Duodenal mucosa (tissue), 2 donors: Measurements from ENCODE around the gene LLGL2.

Experiments used
- H3K27ac ChIP-seq: one replicate; pipeline ENCODE4 v1.7.0; 2013; ENCODE audit warnings: low read depth, low read length
- H3K27me3 ChIP-seq, 2 donors: one replicate each; pipeline ENCODE4 v1.7.0; 2013; ENCODE audit warnings: low read length in 2 of 2, control low read depth in 1 of 2; ENCODE audit not compliant: insufficient read depth in 2 of 2, control insufficient read depth in 1 of 2
- H3K36me3 ChIP-seq, 2 donors: one replicate each; pipeline ENCODE4 v1.7.0; 2013; ENCODE audit warnings: low read length in 2 of 2, control low read depth in 1 of 2; ENCODE audit not compliant: insufficient read depth in 2 of 2, control insufficient read depth in 1 of 2
- H3K4me1 ChIP-seq, 2 donors: one replicate each; pipeline ENCODE4 v1.7.0; 2013; ENCODE audit warnings: low read length in 2 of 2, control low read depth in 1 of 2; ENCODE audit not compliant: insufficient read depth in 2 of 2, control insufficient read depth in 1 of 2
- H3K4me3 ChIP-seq, 2 donors: one replicate each; pipeline ENCODE4 v1.7.0; 2013; ENCODE audit warnings: low read length in 2 of 2, low read depth in 1 of 2
- H3K9ac ChIP-seq, 2 donors: one replicate each; pipeline ENCODE4 v1.7.0; 2013; ENCODE audit warnings: low read length in 2 of 2, low read depth in 1 of 2
- H3K9me3 ChIP-seq, 2 donors: one replicate each; pipeline ENCODE4 v1.7.0; 2013; ENCODE audit warnings: low read length in 2 of 2, control low read depth in 1 of 2; ENCODE audit not compliant: control insufficient read depth in 1 of 2

The LLGL2 gene

DNA sequence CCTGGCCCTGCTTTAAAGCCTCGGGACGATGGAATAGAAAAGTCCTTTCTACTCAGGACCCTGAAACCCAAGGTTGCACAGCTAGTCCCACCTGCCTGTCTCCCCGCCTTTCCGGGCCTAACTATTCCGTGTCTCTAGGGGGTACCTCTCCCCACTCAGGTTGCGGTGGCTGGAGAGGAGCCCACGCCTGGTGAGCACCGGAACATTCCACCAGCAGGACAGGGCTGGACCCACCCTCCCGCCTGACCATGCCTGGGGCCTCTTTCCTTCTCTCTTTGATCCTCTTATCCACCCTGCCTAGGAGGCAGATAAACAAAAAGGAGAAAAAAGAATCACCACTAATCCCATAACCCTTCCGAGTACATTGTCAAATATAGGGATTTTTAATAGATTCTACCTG lies 10.9 kb downstream of the LLGL2 start:
- no peak overlapping the region for H3K4me3 ChIP-seq
- H3K9me3 ChIP-seq: no peaks in the 10 kb centered on the region
- peak overlapping the region in 1 of 2 donors; percentile 42 for H3K9ac ChIP-seq
- H3K27ac ChIP-seq: no peak overlapping the region
- H3K27me3 ChIP-seq: no peaks in the 10 kb centered on the region
- peaks cover 0 to 14% of the 10 kb centered on the region in 2 donors for H3K36me3 ChIP-seq
- peaks cover 56 to 57% of the 10 kb centered on the region in 2 donors for H3K4me1 ChIP-seq

- H3K4me3 ChIP-seq: no peak overlapping the region
- H3K27me3 ChIP-seq: no peaks in the 10 kb centered on the region
- no peak overlapping the region for H3K27ac ChIP-seq
- H3K36me3 ChIP-seq: peaks cover 0 to 18% of the 10 kb centered on the region in 2 donors
- no peaks in the 10 kb centered on the region for H3K9me3 ChIP-seq
- peaks cover 59 to 64% of the 10 kb centered on the region in 2 donors for H3K4me1 ChIP-seq
- no peak overlapping the region for H3K9ac ChIP-seq
Observed at GRCh38 chr17:75539967-75540729, 14.7 kb downstream of the LLGL2 start.

GRCh38 chr17:75540923-75541503 lies 15.5 kb downstream of the LLGL2 start:
- no peak overlapping the region for H3K4me3 ChIP-seq
- peak overlapping the region; percentile 37 for H3K27ac ChIP-seq
- peaks cover 55 to 57% of the 10 kb centered on the region in 2 donors for H3K4me1 ChIP-seq
- no peaks in the 10 kb centered on the region for H3K9me3 ChIP-seq
- H3K36me3 ChIP-seq: peaks cover under 1 to 23% of the 10 kb centered on the region in 2 donors
- H3K27me3 ChIP-seq: no peaks in the 10 kb centered on the region
- H3K9ac ChIP-seq: no peak overlapping the region

DNA sequence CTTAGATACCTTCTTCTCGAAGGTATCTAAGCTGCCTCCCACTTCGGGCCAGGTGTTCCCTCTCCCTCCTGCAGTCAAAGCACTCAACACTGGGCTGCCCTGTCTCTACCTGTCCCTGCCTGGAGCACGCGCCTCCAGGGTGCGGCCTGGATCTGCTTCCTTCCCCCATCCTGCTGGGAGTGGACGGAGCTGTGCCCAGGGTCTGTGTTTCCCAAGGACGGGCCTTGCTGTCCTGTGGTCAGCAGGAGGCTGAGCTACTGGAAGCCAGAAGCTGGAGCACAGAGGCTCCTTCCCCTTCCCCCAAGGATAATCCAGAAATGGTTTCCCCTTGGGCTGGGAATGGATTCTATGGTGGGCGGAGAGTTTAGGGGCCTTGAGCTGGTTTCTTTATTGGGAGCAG lies 16.7 kb downstream of the LLGL2 start:
- Histone ChIP-seq H3K27ac (peak overlapping the region; percentile 74), H3K4me3 (no peak overlapping the region), H3K4me1 (peaks cover 54 to 58% of the 10 kb centered on the region in 2 donors), H3K9ac (peak overlapping the region; percentile 45 to 51), H3K27me3 (no peaks in the 10 kb centered on the region), H3K9me3 (no peaks in the 10 kb centered on the region), H3K36me3 (peaks cover 7 to 32% of the 10 kb centered on the region in 2 donors)

DNA sequence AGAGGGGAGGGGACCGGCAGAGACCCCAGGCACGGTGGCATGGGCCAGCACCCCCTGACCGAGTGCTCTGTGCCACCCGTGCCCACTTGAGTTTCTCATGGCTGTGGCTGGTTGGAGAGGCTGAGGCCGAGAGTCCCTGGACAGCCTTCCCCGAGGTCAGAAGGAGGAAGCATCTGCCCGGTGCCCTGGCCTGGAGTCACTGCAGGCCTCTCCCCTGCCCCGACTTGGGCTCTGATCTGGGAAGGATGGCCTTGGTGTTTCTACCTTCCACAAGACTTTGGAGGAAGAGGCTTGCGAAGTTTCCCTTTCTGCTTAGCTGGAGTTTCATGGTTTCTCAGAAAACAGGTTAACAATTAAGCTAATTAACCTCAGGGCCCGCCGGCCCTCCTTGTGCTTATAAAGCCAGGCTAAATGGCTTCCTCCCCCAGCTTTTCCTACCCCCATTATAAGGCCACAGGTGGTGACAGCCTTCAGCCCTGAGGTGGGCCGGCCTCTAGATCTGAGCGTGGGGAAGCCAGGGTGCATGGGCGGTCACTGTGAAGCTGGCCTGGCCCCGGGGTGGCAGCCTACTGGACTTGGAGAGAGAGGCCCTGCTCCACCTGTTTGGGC lies 17.3 kb downstream of the LLGL2 start:
- H3K36me3 ChIP-seq: peaks cover 7 to 33% of the 10 kb centered on the region in 2 donors
- H3K4me3 ChIP-seq: no peak overlapping the region
- no peaks in the 10 kb centered on the region for H3K27me3 ChIP-seq
- H3K27ac ChIP-seq: peak overlapping the region; percentile 74
- no peaks in the 10 kb centered on the region for H3K9me3 ChIP-seq
- peaks cover 56 to 58% of the 10 kb centered on the region in 2 donors for H3K4me1 ChIP-seq
- peak overlapping the region; percentile 45 to 51 for H3K9ac ChIP-seq

- Histone ChIP-seq H3K9ac (no peak overlapping the region), H3K36me3 (peaks cover 7 to 33% of the 10 kb centered on the region in 2 donors), H3K27me3 (no peaks in the 10 kb centered on the region), H3K4me3 (no peak overlapping the region), H3K9me3 (no peaks in the 10 kb centered on the region), H3K27ac (no peak overlapping the region), H3K4me1 (peaks cover 57 to 65% of the 10 kb centered on the region in 2 donors)
Observed at GRCh38 chr17:75544250-75544649, 18.8 kb downstream of the LLGL2 start.

- H3K27ac ChIP-seq: no peak overlapping the region
- peaks cover 7 to 33% of the 10 kb centered on the region in 2 donors for H3K36me3 ChIP-seq
- no peaks in the 10 kb centered on the region for H3K27me3 ChIP-seq
- H3K9ac ChIP-seq: no peak overlapping the region
- peaks cover 55 to 57% of the 10 kb centered on the region in 2 donors for H3K4me1 ChIP-seq
- H3K4me3 ChIP-seq: no peak overlapping the region
- no peaks in the 10 kb centered on the region for H3K9me3 ChIP-seq
Observed at GRCh38 chr17:75546181-75546580, 20.7 kb downstream of the LLGL2 start.

GRCh38 chr17:75547091-75547490 lies 21.6 kb downstream of the LLGL2 start:
- Histone ChIP-seq H3K27me3 (no peaks in the 10 kb centered on the region), H3K9me3 (no peaks in the 10 kb centered on the region), H3K4me3 (no peak overlapping the region), H3K4me1 (peaks cover 48 to 49% of the 10 kb centered on the region in 2 donors), H3K36me3 (peaks cover 7 to 33% of the 10 kb centered on the region in 2 donors), H3K9ac (no peak overlapping the region), H3K27ac (peak overlapping the region; percentile 56)

DNA sequence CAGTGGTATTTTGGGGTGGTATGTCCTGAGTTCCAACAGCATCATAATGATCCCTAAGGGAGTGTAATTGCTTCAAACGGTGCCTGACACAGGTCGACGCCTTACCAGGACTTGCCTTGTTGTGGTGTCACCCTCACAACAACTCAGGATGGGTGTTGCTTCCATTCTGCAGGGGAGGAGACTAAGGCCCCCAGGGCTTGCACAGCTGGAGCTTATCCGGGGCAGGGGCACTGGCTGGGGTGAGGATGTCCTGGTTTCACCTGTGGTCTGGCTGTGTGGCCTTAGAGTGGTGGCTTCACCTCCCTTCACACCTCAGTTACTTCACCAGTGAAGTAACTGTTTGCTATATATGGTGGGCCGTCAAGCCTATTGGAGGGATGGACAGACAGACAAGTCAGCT lies 23.3 kb downstream of the LLGL2 start:
- Histone ChIP-seq H3K4me1 (peaks cover 32 to 36% of the 10 kb centered on the region in 2 donors), H3K9me3 (no peaks in the 10 kb centered on the region), H3K4me3 (no peak overlapping the region), H3K36me3 (peaks cover 7 to 36% of the 10 kb centered on the region in 2 donors), H3K27ac (peak overlapping the region; percentile 100), H3K9ac (peak overlapping the region; percentile 76 to 93), H3K27me3 (no peaks in the 10 kb centered on the region)
